ENCODE results near the gene IVD. TPM values are rescaled to one million over a fixed set of nuclear protein-coding genes. Genes with fewer than 3 reads are reported as not detected.

The IVD gene
- total and polyA plus RNA-seq, 7 experiments from 2014 or later: 27.1 to 81.8 (median 50.4) TPM

DNA sequence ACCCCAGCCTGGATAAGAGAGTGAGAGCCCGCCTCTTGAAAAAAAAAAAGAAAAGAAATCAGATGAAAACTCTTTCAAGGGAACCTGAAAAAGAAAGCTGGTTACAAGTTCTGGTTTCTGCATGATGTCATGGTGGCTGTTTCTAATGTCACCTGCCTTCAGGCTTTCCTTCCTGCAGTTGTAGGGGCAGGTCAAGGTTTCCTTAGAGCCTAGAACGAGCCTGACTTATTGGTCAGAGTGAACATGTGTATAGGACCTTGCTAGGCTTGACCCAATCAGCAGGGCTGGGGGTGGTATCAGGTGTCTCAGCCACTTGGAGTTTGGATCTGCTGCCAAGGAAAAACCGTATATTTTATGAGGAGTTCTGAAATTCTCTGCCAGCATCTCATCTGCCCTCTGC lies 3.8 kb downstream of the IVD start:
- Mint-ChIP-seq H3K4me1 (peaks cover 9 to 46% (median 29%) of the 10 kb centered on the region in 7 donors), H3K9me3 (no peaks in the 10 kb centered on the region), H3K4me3 (no peak overlapping the region), H3K36me3 (peaks cover 11 to 19% (median 16%) of the 10 kb centered on the region in 5 donors), H3K27ac (peak overlapping the region in 2 of 9 donors; percentile 32 to 38), H3K27me3 (no peaks in the 10 kb centered on the region)
- intact Hi-C loops (cut with micrococcal nuclease): no loop called here
- ATAC-seq (no peak), DNase-seq (no peak)
- CTCF ChIA-PET: no interaction called here
- Histone ChIP-seq H3K36me3 (ENCODE audit: control insufficient read depth in 2 of 3, insufficient read depth in 3 of 3, low read length in 3 of 3) (peaks cover 11 to 58% (median 12%) of the 10 kb centered on the region in 3 experiments), H3K4me1 (ENCODE audit: control insufficient read depth in 2 of 2, insufficient read depth in 2 of 2, low read length in 2 of 2) (peaks cover 6 to 9% of the 10 kb centered on the region in 2 donors), H3K27me3 (ENCODE audit: control insufficient read depth in 2 of 2, insufficient read depth in 2 of 2, low read length in 2 of 2) (no peaks in the 10 kb centered on the region), H3K9me3 (ENCODE audit: control insufficient read depth in 2 of 3, low read length in 3 of 3) (no peaks in the 10 kb centered on the region), H3K27ac (ENCODE audit: low read depth, low read length) (no peak overlapping the region), H3K4me3 (ENCODE audit: low read length) (no peak overlapping the region)
- POLR2A ChIA-PET: interaction anchor here (0.8 kb wide), 1 partner anchor 91 kb away, joined by 6 read pairs; no protein-coding TSS in a partner anchor

DNA sequence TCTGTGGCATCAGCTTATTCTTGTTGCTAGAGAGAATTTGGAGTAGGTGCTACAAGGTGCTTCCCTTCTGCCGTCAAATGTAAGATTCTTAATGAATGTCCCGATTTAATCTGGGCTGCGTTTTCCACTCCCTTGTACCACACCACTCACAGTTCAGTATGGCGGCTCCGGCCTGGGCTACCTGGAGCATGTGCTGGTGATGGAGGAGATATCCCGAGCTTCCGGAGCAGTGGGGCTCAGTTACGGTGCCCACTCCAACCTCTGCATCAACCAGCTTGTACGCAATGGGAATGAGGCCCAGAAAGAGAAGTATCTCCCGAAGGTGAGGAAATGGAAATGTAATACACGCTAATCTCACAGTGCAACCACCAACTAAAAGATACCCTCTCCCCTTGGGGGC lies 4.9 kb downstream of the IVD start:
- intact Hi-C loops (cut with micrococcal nuclease): no loop called here
- DNase-seq (no peak), ATAC-seq (no peak)
- peaks cover 2 to 36% (median 19%) of the 10 kb centered on the region in 7 donors for H3K4me1 Mint-ChIP-seq
- H3K4me3 ChIP-seq (ENCODE audit: low read length): no peak overlapping the region
- no peaks in the 10 kb centered on the region for H3K27me3 ChIP-seq (ENCODE audit: control insufficient read depth in 2 of 2, insufficient read depth in 2 of 2, low read length in 2 of 2)
- peaks cover 11 to 19% (median 18%) of the 10 kb centered on the region in 5 donors for H3K36me3 Mint-ChIP-seq
- H3K9me3 Mint-ChIP-seq: no peaks in the 10 kb centered on the region
- ChIA-PET POLR2A (interaction anchor here (0.6 kb wide), 1 partner anchor 269 kb away, joined by 3 read pairs; no protein-coding TSS in a partner anchor), CTCF (interaction anchor here (2.0 kb wide), 1 partner anchor 72 kb away, joined by 6 read pairs; no protein-coding TSS in a partner anchor)
- no peaks in the 10 kb centered on the region for H3K4me1 ChIP-seq (ENCODE audit: control insufficient read depth in 2 of 2, insufficient read depth in 2 of 2, low read length in 2 of 2)
- H3K9me3 ChIP-seq (ENCODE audit: control insufficient read depth in 2 of 3, low read length in 3 of 3): no peaks in the 10 kb centered on the region
- no peak overlapping the region for H3K27ac ChIP-seq (ENCODE audit: low read depth, low read length)
- H3K36me3 ChIP-seq (ENCODE audit: control insufficient read depth in 2 of 3, insufficient read depth in 3 of 3, low read length in 3 of 3): peaks cover 11 to 69% (median 16%) of the 10 kb centered on the region in 3 experiments
- H3K4me3 Mint-ChIP-seq: no peak overlapping the region
- no peaks in the 10 kb centered on the region for H3K27me3 Mint-ChIP-seq
- no peak overlapping the region for H3K27ac Mint-ChIP-seq

DNA sequence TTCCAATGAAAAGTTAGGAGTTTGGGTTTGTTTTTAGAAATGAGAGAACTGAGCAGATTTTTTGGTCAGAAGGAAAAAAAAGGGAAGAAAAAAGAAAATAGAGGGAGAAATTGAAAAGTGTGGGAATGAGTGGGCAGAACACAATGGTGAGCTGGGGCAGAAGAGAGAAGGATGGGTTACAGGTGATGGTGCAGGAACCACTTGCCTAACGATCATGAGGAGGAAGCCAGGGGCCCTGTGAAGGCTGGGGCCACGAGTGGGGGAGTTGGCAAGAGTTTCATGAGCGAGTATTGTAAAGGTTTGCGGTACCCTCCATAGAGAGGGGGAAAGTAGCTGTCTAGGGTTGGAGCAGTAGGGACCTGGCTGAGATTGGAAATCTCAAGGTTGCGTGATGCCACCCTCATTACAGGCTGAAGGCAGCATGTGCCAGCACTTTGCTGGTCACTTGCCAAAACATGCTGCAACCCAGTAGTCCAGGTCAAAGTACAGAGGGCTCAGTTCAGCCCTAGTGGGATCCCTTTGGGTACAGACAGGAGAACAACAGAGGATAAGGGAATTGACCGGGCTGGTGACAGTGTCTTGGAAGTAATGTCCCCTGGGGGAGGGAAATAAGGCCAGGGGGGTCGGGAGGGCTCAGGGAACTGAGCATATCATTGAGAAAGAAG lies 6.6 kb downstream of the IVD start:
- no peak for DNase-seq
- no peak overlapping the region for H3K27ac ChIP-seq (ENCODE audit: low read depth, low read length)
- Mint-ChIP-seq H3K9me3 (no peaks in the 10 kb centered on the region), H3K4me1 (peaks cover 0 to 26% (median 11%) of the 10 kb centered on the region in 7 donors), H3K27ac (peak overlapping the region in 3 of 9 donors; percentile 11 to 61 (median 28)), H3K4me3 (no peak overlapping the region), H3K36me3 (peaks cover 11 to 25% (median 19%) of the 10 kb centered on the region in 5 donors), H3K27me3 (no peaks in the 10 kb centered on the region)
- H3K9me3 ChIP-seq (ENCODE audit: control insufficient read depth in 2 of 3, low read length in 3 of 3): no peaks in the 10 kb centered on the region
- intact Hi-C loops (cut with micrococcal nuclease): no loop called here
- H3K4me3 ChIP-seq (ENCODE audit: low read length): no peak overlapping the region
- ATAC-seq: no peak
- H3K27me3 ChIP-seq (ENCODE audit: control insufficient read depth in 2 of 2, insufficient read depth in 2 of 2, low read length in 2 of 2): no peaks in the 10 kb centered on the region
- peaks cover 15 to 78% (median 16%) of the 10 kb centered on the region in 3 experiments for H3K36me3 ChIP-seq (ENCODE audit: control insufficient read depth in 2 of 3, insufficient read depth in 3 of 3, low read length in 3 of 3)
- CTCF ChIA-PET: interaction anchor here (0.7 to 2.0 kb wide), 2 partner anchors 10 to 74 kb away, joined by 4 to 6 read pairs; no protein-coding TSS in a partner anchor
- H3K4me1 ChIP-seq (ENCODE audit: control insufficient read depth in 2 of 2, insufficient read depth in 2 of 2, low read length in 2 of 2): no peaks in the 10 kb centered on the region
- POLR2A ChIA-PET: interaction anchor here (0.7 kb wide), 1 partner anchor 44 kb away, joined by 3 read pairs; no protein-coding TSS in a partner anchor

DNA sequence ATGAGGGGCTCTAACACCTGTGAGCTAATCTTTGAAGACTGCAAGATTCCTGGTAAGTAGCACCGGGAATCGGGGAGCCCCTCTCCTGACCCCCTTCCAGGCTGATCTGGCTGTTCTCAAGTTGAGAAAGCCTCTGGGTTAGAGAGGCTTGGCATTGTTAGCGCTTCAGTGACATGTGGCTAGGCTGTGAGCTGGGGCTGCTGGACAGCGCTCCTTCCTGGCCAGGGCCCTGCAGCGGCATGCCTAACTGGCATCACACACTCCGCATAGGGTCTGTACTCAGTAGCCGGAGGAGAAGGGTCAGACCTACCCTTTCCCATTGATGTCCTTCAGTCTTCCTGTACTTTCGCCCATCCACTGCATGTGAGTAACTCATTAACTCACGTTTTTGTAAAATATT lies 7.4 kb downstream of the IVD start:
- H3K36me3 ChIP-seq (ENCODE audit: control insufficient read depth in 2 of 3, insufficient read depth in 3 of 3, low read length in 3 of 3): peaks cover 9 to 79% (median 15%) of the 10 kb centered on the region in 3 experiments
- Mint-ChIP-seq H3K36me3 (peaks cover 11 to 25% (median 19%) of the 10 kb centered on the region in 5 donors), H3K4me1 (peaks cover 0 to 17% (median 3%) of the 10 kb centered on the region in 7 donors)

DNA sequence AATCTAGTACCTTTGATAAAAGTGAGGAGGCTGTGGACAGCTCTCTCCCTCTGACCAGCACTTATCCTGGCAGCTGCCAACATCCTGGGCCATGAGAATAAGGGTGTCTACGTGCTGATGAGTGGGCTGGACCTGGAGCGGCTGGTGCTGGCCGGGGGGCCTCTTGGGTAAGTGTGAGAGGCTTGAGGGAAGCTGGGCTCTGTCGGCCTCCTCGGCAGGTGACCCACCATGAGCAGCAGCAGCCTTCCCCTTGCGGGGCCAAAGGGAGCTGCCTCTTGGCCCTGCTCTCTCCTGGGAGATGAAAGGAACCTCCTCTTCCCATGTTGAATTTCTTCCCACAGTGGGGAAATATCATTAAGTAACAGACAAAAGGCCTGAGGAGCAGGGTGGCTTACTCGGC lies 9.2 kb downstream of the IVD start:
- no peak overlapping the region for H3K4me3 Mint-ChIP-seq
- Histone ChIP-seq H3K27me3 (ENCODE audit: control insufficient read depth in 2 of 2, insufficient read depth in 2 of 2, low read length in 2 of 2) (no peaks in the 10 kb centered on the region), H3K4me1 (ENCODE audit: control insufficient read depth in 2 of 2, insufficient read depth in 2 of 2, low read length in 2 of 2) (no peaks in the 10 kb centered on the region), H3K27ac (ENCODE audit: low read depth, low read length) (no peak overlapping the region), H3K9me3 (ENCODE audit: control insufficient read depth in 2 of 3, low read length in 3 of 3) (no peaks in the 10 kb centered on the region), H3K4me3 (ENCODE audit: low read length) (no peak overlapping the region), H3K36me3 (ENCODE audit: control insufficient read depth in 2 of 3, insufficient read depth in 3 of 3, low read length in 3 of 3) (peaks cover 8 to 77% (median 15%) of the 10 kb centered on the region in 3 experiments)
- intact Hi-C loops (cut with micrococcal nuclease): no loop called here
- POLR2A ChIA-PET: interaction anchor here (0.5 kb wide), 1 partner anchor 70 kb away, joined by 3 read pairs; no protein-coding TSS in a partner anchor
- ATAC-seq (no peak), DNase-seq (no peak)
- no peak overlapping the region for H3K27ac Mint-ChIP-seq
- no peaks in the 10 kb centered on the region for H3K27me3 Mint-ChIP-seq
- CTCF ChIA-PET: interaction anchor here (1.0 kb wide), 1 partner anchor 71 kb away, joined by 4 read pairs; no protein-coding TSS in a partner anchor
- no peaks in the 10 kb centered on the region for H3K9me3 Mint-ChIP-seq
- H3K36me3 Mint-ChIP-seq: peaks cover 11 to 25% (median 19%) of the 10 kb centered on the region in 5 donors
- peaks cover 0 to 9% (median 0%) of the 10 kb centered on the region in 7 donors for H3K4me1 Mint-ChIP-seq

More for the DNA sequence above, 7.4 kb downstream of the IVD start:
- intact Hi-C loops (cut with micrococcal nuclease): no loop called here
- no peak for ATAC-seq
- Histone ChIP-seq H3K27ac (ENCODE audit: low read depth, low read length) (no peak overlapping the region), H3K4me1 (ENCODE audit: control insufficient read depth in 2 of 2, insufficient read depth in 2 of 2, low read length in 2 of 2) (no peaks in the 10 kb centered on the region), H3K4me3 (ENCODE audit: low read length) (no peak overlapping the region), H3K27me3 (ENCODE audit: control insufficient read depth in 2 of 2, insufficient read depth in 2 of 2, low read length in 2 of 2) (no peaks in the 10 kb centered on the region), H3K9me3 (ENCODE audit: control insufficient read depth in 2 of 3, low read length in 3 of 3) (no peaks in the 10 kb centered on the region)
- no peaks in the 10 kb centered on the region for H3K27me3 Mint-ChIP-seq
- no peak for DNase-seq
- peak overlapping the region in 1 of 9 donors; percentile 49 for H3K27ac Mint-ChIP-seq
- CTCF ChIA-PET: interaction anchor here (0.7 kb wide), 1 partner anchor 9 kb away, joined by 4 read pairs; no protein-coding TSS in a partner anchor
- POLR2A ChIA-PET: interaction anchor here (0.7 kb wide), 1 partner anchor 45 kb away, joined by 3 read pairs; no protein-coding TSS in a partner anchor
- H3K4me3 Mint-ChIP-seq: no peak overlapping the region
- no peaks in the 10 kb centered on the region for H3K9me3 Mint-ChIP-seq

DNA sequence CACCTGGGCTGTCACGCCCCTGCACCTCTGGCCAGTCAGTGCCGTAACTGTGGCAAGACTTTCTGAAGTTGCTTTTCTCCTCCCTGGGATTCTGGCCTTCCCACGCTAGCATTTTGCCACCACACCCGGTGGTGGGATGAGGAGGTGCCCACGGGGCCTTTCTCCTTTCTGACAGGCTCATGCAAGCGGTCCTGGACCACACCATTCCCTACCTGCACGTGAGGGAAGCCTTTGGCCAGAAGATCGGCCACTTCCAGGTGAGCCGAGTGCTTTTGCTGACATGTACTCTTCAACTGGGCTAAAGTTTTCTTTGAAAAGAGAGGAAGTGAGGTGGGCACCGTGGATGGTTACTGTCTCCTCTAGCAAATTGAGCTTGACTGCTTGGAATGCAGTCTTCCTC lies 9.6 kb downstream of the IVD start:
- CTCF ChIA-PET: no interaction called here
- ATAC-seq (no peak), DNase-seq (no peak)
- Histone ChIP-seq H3K4me3 (ENCODE audit: low read length) (no peak overlapping the region), H3K9me3 (ENCODE audit: control insufficient read depth in 2 of 3, low read length in 3 of 3) (no peaks in the 10 kb centered on the region), H3K27ac (ENCODE audit: low read depth, low read length) (no peak overlapping the region), H3K4me1 (ENCODE audit: control insufficient read depth in 2 of 2, insufficient read depth in 2 of 2, low read length in 2 of 2) (no peaks in the 10 kb centered on the region), H3K27me3 (ENCODE audit: control insufficient read depth in 2 of 2, insufficient read depth in 2 of 2, low read length in 2 of 2) (no peaks in the 10 kb centered on the region), H3K36me3 (ENCODE audit: control insufficient read depth in 2 of 3, insufficient read depth in 3 of 3, low read length in 3 of 3) (peaks cover 8 to 74% (median 15%) of the 10 kb centered on the region in 3 experiments)
- no peaks in the 10 kb centered on the region for H3K9me3 Mint-ChIP-seq
- no peak overlapping the region for H3K4me3 Mint-ChIP-seq
- POLR2A ChIA-PET: no interaction called here
- intact Hi-C loops (cut with micrococcal nuclease): no loop called here
- peaks cover 0 to 9% (median 0%) of the 10 kb centered on the region in 7 donors for H3K4me1 Mint-ChIP-seq
- H3K36me3 Mint-ChIP-seq: peaks cover 10 to 22% (median 19%) of the 10 kb centered on the region in 5 donors
- H3K27ac Mint-ChIP-seq: peak overlapping the region in 1 of 9 donors; percentile 74
- H3K27me3 Mint-ChIP-seq: no peaks in the 10 kb centered on the region
